PC-9 (cell line): ENCODE measurements around the gene ASTL.

ENCODE experiments used
- CTCF ChIP-seq: fragments of 200-600 bp; sonication (generic); conservative IDR thresholded peaks from 2 replicates; pipeline ENCODE4 v1.6.1; 2017; ENCODE audit warnings: mixed run types, antibody characterized with exemption, mild to moderate bottlenecking, moderate library complexity
- EZH2 ChIP-seq: fragments of 200-600 bp; sonication (generic); IDR thresholded peaks from 2 replicates; pipeline ENCODE4 v1.8.0; 2017; ENCODE audit warnings: antibody characterized with exemption, low read depth

DNA sequence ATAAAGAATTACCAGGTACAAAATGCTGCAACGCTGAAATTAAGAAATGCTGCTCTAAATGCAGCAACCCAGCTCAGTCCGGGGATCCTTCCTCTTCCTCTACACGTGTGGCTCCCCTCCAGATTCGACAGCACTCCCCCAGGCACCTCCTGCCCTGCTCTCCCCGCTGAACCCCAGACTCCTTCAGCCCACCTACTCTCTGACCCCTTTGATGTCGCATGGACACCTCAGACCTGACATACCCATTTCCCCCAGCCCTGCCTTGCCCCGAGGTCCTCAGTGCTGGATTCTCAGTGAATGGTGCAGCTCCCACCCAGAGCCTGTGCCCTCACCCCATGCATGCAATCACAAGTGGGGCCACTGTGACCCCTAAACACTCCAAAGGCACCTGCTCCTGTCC lies 17.3 kb downstream of the ASTL start:
- no peak for TF ChIP-seq CTCF
- TF ChIP-seq EZH2 = no peak
